ENCODE results near the gene RAP1A.
"Not testable (repeated sequence)": the region's sequence is repeated elsewhere in the genome, so short reads cannot be mapped to it uniquely, and the experiment has no call there.

The RAP1A gene

DNA sequence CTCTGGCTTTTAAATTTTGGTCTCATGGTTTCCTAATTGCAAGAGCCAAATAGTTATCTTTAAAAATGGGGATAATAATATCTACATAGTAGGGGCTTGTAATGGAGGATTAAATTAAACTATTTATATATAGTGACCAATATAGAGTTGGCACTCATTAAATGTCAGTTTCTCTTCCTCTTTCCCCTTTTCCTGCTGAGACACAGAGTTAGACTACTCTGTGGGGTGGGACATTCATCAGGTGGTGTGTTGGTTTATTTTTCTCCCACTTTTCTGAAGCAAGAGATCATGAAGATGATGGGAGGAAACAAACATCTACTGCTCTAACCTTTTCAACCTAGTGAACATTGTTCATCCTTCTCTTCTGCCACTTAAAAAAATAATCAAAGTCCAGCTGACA, 17.3 kb upstream of the RAP1A start:
- Mint-ChIP-seq H3K27me3 (no peaks in the 10 kb centered on the region), H3K27ac (ENCODE audit: low read depth) (peak overlapping the region; percentile 78), H3K4me3 (peak overlapping the region; percentile 53), H3K36me3 (ENCODE audit: insufficient read depth) (peaks cover 8% of the 10 kb centered on the region), H3K4me1 (peaks cover 92% of the 10 kb centered on the region), H3K9me3 (no peaks in the 10 kb centered on the region)
- no peak for DNase-seq (ENCODE audit: low spot score in 2 of 2)
- ATAC-seq (replicated peaks; ENCODE audit: extremely low read depth, poor library complexity, severe bottlenecking), result no peak

DNA sequence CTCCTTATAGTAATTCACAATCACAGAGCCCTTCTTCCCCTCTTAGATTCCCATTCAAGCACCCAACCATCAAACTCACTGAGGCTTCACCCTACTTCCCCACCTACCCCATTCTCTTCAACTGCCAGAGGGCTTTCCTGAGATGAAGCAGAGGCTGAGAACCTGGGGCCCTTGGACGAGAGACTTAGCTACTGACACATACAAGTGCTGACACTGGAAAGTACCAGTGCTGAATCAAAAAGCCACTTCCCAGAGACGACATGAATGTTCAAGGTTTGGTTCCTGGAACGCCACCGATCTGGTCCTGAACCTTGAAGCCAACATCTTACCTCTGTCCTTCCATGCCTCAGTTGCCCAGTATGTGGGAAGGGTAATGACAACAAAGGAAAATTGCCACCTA, 16.6 kb upstream of the RAP1A start:
- Mint-ChIP-seq H3K27me3 (no peaks in the 10 kb centered on the region), H3K27ac (ENCODE audit: low read depth) (peak overlapping the region; percentile 78), H3K9me3 (no peaks in the 10 kb centered on the region), H3K4me1 (peaks cover 86% of the 10 kb centered on the region), H3K36me3 (ENCODE audit: insufficient read depth) (peaks cover 8% of the 10 kb centered on the region), H3K4me3 (peak overlapping the region; percentile 53)
- no peak for DNase-seq (ENCODE audit: low spot score in 2 of 2)
- no peak for ATAC-seq (replicated peaks; ENCODE audit: extremely low read depth, poor library complexity, severe bottlenecking)

DNA sequence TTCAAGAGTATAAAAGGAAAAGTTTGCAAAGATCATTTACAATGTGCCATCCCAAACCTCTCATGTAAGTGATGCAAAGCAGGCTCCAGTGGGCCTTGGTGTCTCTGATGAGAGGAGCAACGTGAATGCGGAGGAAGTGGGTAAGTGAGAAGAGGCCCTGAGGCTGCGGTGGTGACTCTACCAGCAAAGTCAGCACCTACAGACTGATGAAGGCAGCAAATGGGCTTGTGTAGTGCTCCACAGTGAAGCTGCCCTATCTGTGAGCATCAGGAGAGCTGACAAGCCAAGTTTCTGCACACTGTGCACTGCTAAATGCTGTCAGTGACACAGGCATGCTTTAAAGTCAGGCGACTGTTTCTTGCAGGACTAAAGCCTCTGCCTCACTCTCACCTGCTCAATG, 15.6 kb upstream of the RAP1A start:
- DNase-seq (ENCODE audit: low spot score in 2 of 2) (peak; percentile 47 to 79), ATAC-seq (replicated peaks; ENCODE audit: extremely low read depth, poor library complexity, severe bottlenecking) (peak; percentile 99)
- peak overlapping the region; percentile 53 for H3K4me3 Mint-ChIP-seq
- H3K27me3 Mint-ChIP-seq, result no peaks in the 10 kb centered on the region
- no peaks in the 10 kb centered on the region for H3K9me3 Mint-ChIP-seq
- H3K27ac Mint-ChIP-seq (ENCODE audit: low read depth), result peak overlapping the region; percentile 78
- H3K4me1 Mint-ChIP-seq, result peaks cover 76% of the 10 kb centered on the region
- peaks cover 5% of the 10 kb centered on the region for H3K36me3 Mint-ChIP-seq (ENCODE audit: insufficient read depth)

DNA sequence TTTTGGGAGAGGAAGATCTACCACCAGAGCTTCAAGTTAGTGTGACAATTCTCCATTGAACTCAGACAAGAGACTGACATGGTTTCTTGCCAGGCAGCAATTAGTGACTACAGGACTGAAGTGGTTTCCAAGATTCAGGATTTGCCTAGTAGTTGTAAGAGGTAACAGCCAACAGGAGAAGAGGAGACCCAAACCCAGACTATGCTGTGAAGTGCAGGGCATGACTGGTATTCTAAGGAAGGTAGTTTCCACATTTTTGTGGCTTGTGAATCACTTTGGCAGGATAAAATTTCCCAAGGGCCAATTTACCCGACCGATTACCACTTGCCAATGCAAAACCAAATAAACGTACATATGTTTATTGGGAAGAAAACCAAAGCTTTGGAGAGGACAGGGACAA, 14.7 kb upstream of the RAP1A start:
- Mint-ChIP-seq H3K27me3 (no peaks in the 10 kb centered on the region), H3K4me3 (peak overlapping the region; percentile 53), H3K36me3 (ENCODE audit: insufficient read depth) (peaks cover 5% of the 10 kb centered on the region), H3K9me3 (no peaks in the 10 kb centered on the region), H3K27ac (ENCODE audit: low read depth) (peak overlapping the region; percentile 78), H3K4me1 (peaks cover 68% of the 10 kb centered on the region)
- no peak for ATAC-seq (replicated peaks; ENCODE audit: extremely low read depth, poor library complexity, severe bottlenecking)
- DNase-seq (ENCODE audit: low spot score in 2 of 2), result no peak

DNA sequence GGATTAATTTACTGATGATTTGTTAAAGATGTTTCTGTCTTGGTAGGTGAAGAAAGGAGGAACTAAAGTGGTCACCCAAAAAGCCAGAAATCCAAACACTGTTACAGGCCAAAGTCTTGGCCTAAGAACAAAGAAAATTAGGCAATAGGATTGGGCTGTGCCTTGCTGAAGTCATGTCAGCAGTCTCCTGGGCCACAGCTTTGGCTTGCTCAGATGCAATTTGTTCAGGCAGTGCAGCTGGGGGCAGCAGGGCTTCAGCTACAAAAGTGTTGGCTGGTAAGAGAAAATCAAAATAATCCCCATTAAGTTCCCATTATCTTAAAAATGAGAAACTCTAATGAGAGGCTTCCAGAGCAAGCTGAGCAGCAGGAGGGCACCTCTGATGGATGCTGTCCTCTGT, 14.0 kb upstream of the RAP1A start:
- H3K4me1 Mint-ChIP-seq, result peaks cover 65% of the 10 kb centered on the region
- H3K27ac Mint-ChIP-seq (ENCODE audit: low read depth), result peak overlapping the region; percentile 78
- ATAC-seq (replicated peaks; ENCODE audit: extremely low read depth, poor library complexity, severe bottlenecking), result no peak
- H3K27me3 Mint-ChIP-seq, result no peaks in the 10 kb centered on the region
- peaks cover 5% of the 10 kb centered on the region for H3K36me3 Mint-ChIP-seq (ENCODE audit: insufficient read depth)
- no peak for DNase-seq (ENCODE audit: low spot score in 2 of 2)
- H3K4me3 Mint-ChIP-seq, result no peak overlapping the region
- H3K9me3 Mint-ChIP-seq, result no peaks in the 10 kb centered on the region

DNA sequence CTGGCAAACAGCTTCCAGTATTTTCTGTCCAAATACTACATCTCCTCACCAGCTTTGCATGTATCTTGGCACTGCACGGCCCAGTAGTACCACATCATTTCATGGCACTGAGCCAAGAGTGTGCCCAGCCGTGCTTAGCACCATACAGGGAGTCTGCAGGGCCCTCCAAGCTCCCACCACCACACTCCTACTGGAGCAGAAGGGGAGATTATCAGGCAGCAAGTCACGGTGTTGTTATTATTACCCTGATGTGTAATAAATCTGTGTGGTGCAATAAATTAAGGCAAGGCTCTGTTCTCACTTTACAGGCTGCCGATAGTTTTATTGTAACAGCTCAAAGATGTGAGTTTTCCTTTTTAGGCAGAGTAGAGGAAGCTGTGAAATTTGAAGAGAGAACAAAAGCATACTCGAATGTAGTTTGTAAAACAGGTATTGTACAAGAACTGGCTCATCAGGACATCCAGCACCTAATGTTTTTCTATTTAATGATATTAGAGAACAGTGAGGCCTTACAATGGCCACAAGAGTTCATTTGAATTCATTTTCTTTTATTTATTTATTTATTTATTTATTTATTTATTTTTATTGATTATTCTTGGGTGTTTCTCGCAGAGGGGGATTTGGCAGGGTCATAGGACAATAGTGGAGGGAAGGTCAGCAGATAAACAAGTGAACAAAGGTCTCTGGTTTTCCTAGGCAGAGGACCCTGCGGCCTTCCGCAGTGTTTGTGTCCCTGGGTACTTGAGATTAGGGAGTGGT, 13.0 kb upstream of the RAP1A start:
- not testable (repeated sequence) for H3K27me3 Mint-ChIP-seq; H3K4me3 Mint-ChIP-seq; ATAC-seq (replicated peaks; ENCODE audit: extremely low read depth, poor library complexity, severe bottlenecking); H3K36me3 Mint-ChIP-seq (ENCODE audit: insufficient read depth); H3K9me3 Mint-ChIP-seq; DNase-seq (ENCODE audit: low spot score in 2 of 2)
- Mint-ChIP-seq H3K27ac (ENCODE audit: low read depth) (peak overlapping the region; percentile 43), H3K4me1 (peaks cover 55% of the 10 kb centered on the region)

DNA sequence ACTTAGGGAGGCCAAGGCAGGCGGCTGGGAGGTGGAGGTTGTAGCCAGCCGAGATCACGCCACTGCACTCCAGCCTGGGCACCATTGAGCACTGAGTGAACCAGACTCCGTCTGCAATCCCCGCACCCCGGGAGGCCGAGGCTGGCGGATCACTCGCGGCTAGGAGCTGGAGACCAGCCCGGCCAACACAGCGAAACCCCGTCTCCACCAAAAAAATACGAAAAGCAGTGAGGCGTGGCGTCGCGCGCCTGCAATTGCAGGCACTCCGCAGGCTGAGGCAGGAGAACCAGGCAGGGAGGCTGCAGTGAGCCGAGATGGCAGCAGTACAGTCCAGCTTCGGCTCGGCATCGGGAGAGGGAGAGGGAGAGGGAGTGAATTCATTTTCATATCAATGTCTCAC, 11.1 kb upstream of the RAP1A start:
- peaks cover 36% of the 10 kb centered on the region for H3K4me1 Mint-ChIP-seq
- not testable (repeated sequence) for H3K4me3 Mint-ChIP-seq; H3K27me3 Mint-ChIP-seq; H3K36me3 Mint-ChIP-seq (ENCODE audit: insufficient read depth); H3K27ac Mint-ChIP-seq (ENCODE audit: low read depth); H3K9me3 Mint-ChIP-seq; DNase-seq (ENCODE audit: low spot score in 2 of 2); ATAC-seq (replicated peaks; ENCODE audit: extremely low read depth, poor library complexity, severe bottlenecking)

DNA sequence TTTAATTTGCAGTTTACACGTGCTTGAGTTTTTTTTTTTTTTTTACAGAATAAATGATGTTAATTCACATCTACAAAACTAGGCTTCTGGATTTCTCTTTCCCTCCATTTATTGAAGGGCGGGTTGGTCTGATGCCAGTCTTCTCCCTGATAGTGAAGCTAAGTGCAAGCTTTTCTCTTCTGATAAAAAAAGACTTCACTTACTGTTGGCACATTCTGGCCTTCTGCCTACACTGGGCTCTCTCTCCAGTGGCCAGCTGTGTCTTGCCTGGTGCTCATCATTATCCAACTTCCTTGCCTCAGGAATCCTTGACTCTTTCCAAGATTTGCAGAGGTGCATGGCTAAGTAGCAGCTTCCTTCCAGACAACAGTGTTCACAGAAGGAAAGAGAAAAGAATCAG, 7.6 kb upstream of the RAP1A start:
- Mint-ChIP-seq H3K27me3 (no peaks in the 10 kb centered on the region), H3K9me3 (no peaks in the 10 kb centered on the region), H3K4me1 (peaks cover 27% of the 10 kb centered on the region), H3K27ac (ENCODE audit: low read depth) (no peak overlapping the region), H3K36me3 (ENCODE audit: insufficient read depth) (no peaks in the 10 kb centered on the region), H3K4me3 (no peak overlapping the region)
- no peak for DNase-seq (ENCODE audit: low spot score in 2 of 2)
- ATAC-seq (replicated peaks; ENCODE audit: extremely low read depth, poor library complexity, severe bottlenecking), result no peak

DNA sequence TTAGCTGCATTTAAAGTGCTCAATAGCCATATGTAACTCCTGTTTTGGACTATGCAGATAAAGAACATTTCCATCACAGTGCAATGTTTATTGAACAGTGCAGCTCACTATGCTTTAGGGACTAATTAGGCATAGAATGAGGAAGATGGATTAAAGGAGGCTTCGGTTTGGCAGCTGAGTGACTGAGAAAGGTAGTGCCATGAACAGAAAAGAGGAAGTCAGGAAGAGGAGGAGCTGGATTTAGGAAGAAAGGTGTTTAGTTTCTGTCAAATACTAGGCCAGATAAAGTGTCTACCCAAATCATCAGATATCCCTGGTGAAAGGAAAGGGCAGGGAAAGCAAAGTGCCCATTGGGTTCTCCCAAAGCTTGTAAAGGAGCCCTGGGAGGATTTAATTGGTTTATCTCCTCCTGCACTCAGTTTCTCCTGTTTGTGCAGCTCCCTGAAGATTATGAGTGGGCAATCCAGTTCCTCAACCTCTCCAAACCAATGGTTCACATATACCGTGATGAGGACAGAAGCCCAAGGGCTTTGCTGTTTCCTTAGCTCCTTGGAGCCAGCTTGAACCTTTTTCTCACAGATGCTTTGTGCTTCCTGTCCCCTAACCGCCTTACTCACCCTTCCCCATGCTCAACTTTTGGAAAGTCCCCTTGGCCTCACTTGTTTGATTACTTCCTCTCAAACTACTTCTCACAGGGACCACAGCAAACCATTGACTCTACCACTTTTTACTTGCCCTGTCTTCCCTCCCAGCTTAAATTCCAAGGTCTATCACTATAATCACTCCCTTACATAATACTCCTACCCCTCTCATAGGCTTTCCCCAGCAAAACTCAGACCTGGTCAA, 3.5 kb upstream of the RAP1A start:
- DNase-seq (ENCODE audit: low spot score in 2 of 2) (no peak), ATAC-seq (replicated peaks; ENCODE audit: extremely low read depth, poor library complexity, severe bottlenecking) (peak; percentile 50)
- Mint-ChIP-seq H3K27ac (ENCODE audit: low read depth) (peak overlapping the region; percentile 23), H3K9me3 (no peaks in the 10 kb centered on the region), H3K27me3 (no peaks in the 10 kb centered on the region), H3K4me3 (peak overlapping the region; percentile 45), H3K36me3 (ENCODE audit: insufficient read depth) (peaks cover 6% of the 10 kb centered on the region), H3K4me1 (peaks cover 51% of the 10 kb centered on the region)

DNA sequence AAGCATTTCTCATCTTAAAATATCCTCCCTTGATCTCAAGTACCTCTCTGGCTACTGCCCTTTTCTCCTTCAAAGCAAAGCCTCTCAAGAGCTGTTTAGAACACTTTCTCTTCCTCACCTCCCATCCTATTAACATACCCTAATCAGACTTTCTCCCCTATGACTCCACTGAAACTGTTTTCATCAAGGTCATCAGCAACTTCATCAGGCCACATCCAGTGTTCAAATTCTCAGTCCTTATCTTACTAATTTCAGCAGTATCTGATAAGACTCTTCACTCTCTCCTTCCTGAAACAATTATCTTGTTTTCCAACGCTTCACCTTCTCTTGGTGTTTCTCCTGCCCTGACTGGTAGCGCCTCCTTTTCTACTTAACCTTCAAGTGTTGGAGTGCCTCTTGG, 1.5 kb upstream of the RAP1A start:
- ATAC-seq (replicated peaks; ENCODE audit: extremely low read depth, poor library complexity, severe bottlenecking) (no peak), DNase-seq (ENCODE audit: low spot score in 2 of 2) (no peak)
- no peaks in the 10 kb centered on the region for H3K9me3 Mint-ChIP-seq
- H3K4me3 Mint-ChIP-seq, result peak overlapping the region; percentile 94
- H3K27ac Mint-ChIP-seq (ENCODE audit: low read depth), result peak overlapping the region; percentile 13
- H3K27me3 Mint-ChIP-seq, result no peaks in the 10 kb centered on the region
- H3K4me1 Mint-ChIP-seq, result peaks cover 70% of the 10 kb centered on the region
- H3K36me3 Mint-ChIP-seq (ENCODE audit: insufficient read depth), result peaks cover 10% of the 10 kb centered on the region

DNA sequence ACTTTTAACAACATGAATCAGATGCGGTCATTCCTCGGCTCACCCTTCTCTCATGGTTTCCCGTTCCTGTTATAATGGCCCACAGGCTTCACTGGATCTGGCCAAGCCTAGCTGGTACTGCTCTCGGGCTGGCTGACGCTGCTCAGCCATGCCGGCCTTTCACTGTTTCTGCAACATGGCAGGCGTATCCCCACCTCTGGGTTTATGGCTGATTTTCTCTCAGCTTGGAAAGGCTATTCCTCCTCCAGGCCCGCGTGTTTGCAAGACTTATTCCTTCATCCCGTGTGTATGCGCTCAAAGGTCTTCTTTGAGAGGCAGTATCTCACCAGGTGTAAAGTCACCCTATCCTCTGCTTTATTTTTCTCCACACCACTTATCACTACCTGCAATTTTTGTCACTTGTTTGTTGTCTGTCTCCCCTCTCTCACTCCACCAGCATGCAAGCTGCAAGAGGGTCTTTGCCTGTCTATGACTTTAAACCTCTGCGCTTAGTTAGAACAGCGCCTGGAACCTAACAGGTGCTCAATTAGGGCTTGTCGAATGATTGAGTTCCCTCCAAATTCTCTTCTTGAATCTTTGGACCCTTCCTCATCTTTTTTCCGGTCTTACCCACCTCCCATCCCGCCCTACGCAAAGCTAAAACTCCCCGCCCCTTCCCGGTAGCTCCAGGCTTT, 491 bp upstream of the RAP1A start:
- Mint-ChIP-seq H3K27me3 (no peaks in the 10 kb centered on the region), H3K9me3 (no peaks in the 10 kb centered on the region)
- DNase-seq (ENCODE audit: low spot score in 2 of 2), result no peak

DNA sequence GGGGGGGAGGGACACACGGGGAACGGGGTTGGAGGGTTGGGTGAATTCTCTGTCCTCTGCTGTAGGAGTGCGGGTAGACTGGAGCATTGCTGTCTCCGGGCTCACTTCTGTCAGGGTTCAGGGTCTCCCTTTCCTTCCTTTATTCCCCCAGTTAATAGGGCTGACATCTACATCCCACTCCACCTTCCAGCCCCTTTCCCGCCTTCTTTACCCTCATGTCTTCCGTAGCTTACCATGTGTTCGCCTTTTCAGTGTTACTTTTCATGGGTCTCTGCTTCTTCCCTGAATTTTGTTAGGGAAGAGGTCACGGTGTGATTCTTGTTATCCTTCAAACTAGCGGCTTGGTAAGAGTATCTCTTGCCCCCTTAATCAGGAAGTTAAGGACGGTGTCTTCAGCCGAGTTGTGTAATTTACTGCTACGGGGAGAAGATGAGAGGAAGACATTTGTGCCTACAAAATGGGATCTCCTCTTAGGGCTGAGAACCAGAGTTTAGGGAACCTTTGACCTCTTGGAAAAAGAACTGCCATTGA, 917 bp downstream of the RAP1A start:
- no peak for ATAC-seq (replicated peaks; ENCODE audit: extremely low read depth, poor library complexity, severe bottlenecking)
- Mint-ChIP-seq H3K9me3 (no peaks in the 10 kb centered on the region), H3K4me3 (peak overlapping the region; percentile 94), H3K4me1 (peaks cover 73% of the 10 kb centered on the region), H3K27ac (ENCODE audit: low read depth) (peak overlapping the region; percentile 85), H3K36me3 (ENCODE audit: insufficient read depth) (peaks cover 18% of the 10 kb centered on the region), H3K27me3 (no peaks in the 10 kb centered on the region)
- no peak for DNase-seq (ENCODE audit: low spot score in 2 of 2)

More for the DNA sequence above, 491 bp upstream of the RAP1A start:
- Mint-ChIP-seq H3K36me3 (ENCODE audit: insufficient read depth) (peaks cover 15% of the 10 kb centered on the region), H3K27ac (ENCODE audit: low read depth) (peak overlapping the region; percentile 52), H3K4me3 (peak overlapping the region; percentile 94), H3K4me1 (peaks cover 76% of the 10 kb centered on the region)
- ATAC-seq (replicated peaks; ENCODE audit: extremely low read depth, poor library complexity, severe bottlenecking), result no peak
